GM21723 (cell line): Measurements from ENCODE around the gene CHST6.
"Not testable (repeated sequence)": the region's sequence is repeated elsewhere in the genome, so short reads cannot be mapped to it uniquely, and the experiment has no call there.

Experiments used
- ATAC-seq: cut with Tn5 transposase; IDR thresholded peaks from one replicate; pipeline ENCODE4 v1.9.1; 2021; ENCODE audit warnings: mild to moderate bottlenecking, moderate library complexity; ENCODE audit not compliant: unreplicated experiment

CHST6 gene

GRCh38 chr16:75452464-75453190 is 42.6 kb downstream of the CHST6 start:
- no peak for ATAC-seq

- ATAC-seq: no peak
Measured at GRCh38 chr16:75446416-75446815, 48.8 kb downstream of the CHST6 start.

DNA sequence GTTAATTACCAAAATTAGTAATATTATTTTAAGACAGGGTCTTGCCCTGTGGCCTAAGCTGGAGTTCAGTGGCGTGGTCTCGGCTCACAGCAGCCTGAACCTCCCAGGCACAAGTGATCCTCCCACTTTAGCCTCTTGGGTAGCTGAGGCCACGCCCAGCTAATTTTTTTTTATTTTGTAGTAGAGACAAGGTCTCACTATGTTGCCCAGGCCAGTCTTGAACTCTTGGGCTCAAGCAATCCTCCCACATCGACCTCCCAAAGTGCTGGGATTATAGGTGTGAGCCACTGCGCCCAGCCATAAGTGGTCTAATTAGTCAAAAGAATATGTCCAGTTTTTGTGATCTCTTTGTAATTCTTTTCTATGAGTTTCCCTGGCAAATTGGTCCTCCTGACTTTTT is 49.9 kb downstream of the CHST6 start:
- ATAC-seq: no peak

GRCh38 chr16:75443298-75443697 is 51.9 kb downstream of the CHST6 start:
- ATAC-seq: no peak

GRCh38 chr16:75433732-75434413 is 61.4 kb downstream of the CHST6 start:
- peak; percentile 73 for ATAC-seq

DNA sequence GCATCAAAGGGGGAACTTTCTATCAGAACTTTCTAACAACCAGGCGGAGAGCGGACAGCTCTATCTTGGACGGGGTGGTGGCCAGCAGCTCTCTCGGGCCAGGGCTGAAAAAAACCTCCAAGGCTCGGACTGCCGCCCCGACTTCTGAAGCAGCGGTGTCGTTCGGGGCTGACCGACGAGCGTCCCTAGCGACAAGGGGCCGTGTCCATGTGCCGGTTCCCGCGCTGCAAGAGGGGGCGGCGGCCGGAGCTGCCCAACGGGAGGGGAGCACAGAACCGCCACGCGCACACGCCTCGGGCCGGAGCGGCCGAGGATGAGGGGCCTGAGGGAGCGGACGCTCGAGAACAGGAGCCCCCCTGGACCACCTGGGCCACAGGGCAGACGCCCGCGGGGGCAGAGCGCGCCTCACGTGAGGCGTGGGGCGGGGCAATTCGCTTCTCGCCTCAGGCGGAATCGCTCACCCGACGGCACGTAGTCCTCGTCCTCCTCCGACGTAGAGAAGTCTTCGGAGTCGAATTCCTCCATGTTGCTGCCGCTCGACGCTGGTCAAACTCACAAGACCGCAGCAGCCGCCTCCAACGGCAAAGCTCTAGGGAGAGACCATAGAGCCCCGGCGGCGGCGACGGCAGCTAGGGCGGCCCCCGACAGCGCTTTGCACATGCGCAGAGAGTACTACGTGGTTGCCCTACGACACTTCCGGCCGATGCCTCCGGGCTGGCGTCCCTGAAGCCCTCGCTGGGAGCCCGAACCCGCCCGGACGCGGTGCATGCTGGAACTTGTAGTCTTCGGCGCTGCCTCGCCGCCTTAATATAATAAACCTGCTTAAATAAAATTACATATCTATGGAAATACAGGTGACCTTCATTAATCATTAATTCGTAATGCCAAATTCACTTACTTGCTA is 62.2 kb downstream of the CHST6 start, which contains the start of gene CFDP1:
Gene CFDP1, minus strand, starts transcription at position 676 of the 904 bp plus-strand sequence. Its CDS starts 151 bp downstream, at position 525.
- ATAC-seq: peak; percentile 94

DNA sequence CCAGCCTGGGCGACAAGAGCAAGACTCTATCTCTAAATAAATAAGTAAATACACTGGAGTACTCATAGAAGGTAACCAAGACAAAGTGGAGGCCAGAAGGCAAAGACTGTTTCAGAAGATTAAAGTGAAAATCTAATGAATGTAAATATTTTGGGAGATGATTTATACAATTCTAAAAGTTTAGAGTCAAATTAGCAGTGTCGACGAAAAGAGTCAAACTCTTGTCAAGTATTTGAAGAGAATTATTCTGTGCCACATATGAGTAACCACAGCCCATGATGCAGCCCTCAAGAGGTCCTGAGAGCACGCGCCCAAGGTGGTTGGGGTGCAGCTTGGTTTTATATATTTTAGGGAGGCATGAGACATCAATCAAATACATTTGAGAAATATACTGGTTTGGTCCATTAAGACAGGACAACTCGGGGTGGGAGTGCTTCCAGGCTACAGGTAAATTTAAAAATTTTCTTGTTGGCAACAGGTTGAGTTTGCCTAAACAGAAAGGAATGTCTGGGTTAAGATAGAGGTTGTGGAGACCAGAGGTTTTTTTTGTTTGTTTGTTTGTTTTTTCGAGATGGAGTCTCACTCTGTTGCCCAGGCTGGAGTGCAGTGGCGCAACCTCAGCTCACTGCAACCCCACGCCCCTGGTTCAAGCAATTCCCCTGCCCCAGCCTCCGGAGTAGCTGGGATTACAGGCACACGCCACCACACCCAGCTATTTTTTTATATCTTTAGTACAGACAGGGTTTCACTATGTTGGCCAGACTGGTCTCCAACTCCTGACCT is 65.4 kb downstream of the CHST6 start:
- no peak for ATAC-seq

- not testable (repeated sequence) for ATAC-seq
Measured at GRCh38 chr16:75426524-75426923, 68.7 kb downstream of the CHST6 start.

DNA sequence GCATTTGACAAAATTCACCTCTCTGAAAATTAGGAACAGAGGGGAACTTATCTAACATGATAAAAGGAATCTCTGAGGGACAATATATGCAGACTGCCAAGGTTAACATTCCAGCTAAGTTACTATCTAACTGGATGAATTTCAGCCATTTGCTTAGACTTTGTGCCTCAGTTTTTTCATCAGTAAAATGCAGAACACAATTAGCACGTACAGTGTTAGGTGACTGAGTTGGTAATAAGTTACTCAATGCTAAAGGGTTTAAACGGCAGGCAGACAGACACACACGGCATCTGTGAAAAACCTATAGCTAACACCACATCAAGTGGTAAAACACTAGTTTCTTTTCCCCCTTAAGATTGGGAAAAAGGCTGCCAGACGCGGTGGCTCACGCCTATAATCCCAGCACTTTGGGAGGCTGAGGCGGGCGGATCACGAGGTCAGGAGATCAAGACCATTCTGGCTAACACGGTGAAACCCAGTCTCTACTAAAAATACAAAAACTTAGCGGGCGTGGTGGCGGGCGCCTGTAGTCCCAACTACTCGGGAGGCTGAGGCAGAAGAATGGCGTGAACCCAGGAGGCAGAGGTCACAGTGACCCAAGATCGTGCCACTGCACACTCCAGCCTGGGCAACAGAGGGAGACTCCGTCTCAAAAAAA is 71.0 kb downstream of the CHST6 start:
- ATAC-seq: not testable (repeated sequence)

DNA sequence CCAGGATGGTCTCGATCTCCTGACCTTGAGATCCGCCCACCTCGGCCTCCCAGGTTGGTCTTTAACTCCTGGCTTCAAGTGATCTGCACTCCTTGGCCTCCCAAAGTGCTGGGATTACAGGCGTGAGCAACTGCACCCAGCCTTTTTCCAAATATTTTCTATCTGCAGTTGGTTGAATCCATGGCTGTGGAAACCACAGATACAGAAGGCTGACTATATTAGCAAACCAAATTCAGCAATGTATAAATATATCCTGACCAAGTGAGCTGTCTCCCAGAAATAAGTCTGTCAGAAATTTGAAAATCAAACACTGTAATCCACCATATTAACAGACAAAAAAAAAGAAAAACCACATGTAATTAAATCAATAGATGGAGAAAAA is 71.5 kb downstream of the CHST6 start:
- no peak for ATAC-seq
